Activated T-cell treated with anti-CD3 and anti-CD28 coated beads for 4 hours (primary cell): ENCODE data around the gene CD6.
"Not testable (repeated sequence)": the region's sequence is repeated elsewhere in the genome, so short reads cannot be mapped to it uniquely, and the experiment has no call there.

Source experiments
- DNase-seq: peaks from one replicate; pipeline ENCODE4 v3.0.0-alpha.2; 2020

Gene CD6

DNA sequence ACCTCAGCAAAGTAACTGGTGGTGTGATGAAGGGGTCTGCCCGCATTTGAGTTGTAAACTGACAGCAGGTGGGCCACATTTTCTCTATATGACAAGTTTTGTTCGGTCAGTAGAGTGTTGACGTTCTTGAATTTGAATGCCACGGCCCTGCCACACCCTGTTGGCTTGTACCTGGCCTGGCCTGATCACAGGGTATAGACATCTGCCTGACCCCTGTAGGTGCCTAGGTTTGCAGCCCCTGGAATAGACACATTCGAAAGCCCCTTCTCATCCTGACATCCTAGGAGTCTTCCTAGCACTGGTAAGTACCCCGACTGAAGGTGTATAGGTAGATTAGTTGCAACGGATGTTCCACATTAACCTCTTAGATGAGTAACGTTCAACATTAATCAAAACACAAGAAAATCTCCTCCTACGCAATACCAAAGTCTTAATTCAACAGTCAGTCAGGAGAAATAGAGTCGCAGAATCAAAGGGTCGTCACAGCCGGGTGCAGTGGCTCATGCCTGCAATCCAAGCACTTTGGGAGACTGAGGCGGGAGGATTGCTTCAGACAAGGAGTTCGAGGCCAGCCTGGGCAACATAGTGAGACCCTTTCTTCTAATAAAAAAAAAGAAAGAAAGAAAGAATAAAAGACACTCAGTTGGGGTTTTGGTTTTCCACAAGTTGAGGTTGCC is 87.2 kb downstream of the CD6 start:
- no peak for DNase-seq

DNA sequence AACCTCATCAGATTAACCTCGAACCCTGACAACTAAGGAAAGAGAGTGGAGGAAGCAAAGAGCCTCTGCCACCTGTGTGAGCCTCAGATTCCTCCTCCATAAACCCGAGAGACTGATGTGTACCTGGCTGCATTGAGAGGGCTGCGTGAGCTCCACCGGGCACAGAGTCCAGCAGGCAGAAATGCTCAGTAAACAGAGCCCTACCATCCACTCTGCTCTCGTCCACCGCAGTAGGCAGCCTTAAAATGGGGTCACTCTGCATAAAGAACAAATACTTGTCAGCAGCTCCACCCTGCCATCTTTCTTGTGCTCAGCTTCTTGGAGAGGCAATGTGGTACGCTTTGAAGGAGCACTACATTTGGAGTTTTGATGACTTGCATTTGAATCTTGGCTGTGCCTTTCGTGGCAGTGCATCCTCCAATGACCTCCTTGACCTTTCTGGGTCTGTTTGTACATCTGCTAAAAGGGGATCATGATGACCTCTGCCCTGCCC is 87.8 kb downstream of the CD6 start:
- no peak for DNase-seq

DNA sequence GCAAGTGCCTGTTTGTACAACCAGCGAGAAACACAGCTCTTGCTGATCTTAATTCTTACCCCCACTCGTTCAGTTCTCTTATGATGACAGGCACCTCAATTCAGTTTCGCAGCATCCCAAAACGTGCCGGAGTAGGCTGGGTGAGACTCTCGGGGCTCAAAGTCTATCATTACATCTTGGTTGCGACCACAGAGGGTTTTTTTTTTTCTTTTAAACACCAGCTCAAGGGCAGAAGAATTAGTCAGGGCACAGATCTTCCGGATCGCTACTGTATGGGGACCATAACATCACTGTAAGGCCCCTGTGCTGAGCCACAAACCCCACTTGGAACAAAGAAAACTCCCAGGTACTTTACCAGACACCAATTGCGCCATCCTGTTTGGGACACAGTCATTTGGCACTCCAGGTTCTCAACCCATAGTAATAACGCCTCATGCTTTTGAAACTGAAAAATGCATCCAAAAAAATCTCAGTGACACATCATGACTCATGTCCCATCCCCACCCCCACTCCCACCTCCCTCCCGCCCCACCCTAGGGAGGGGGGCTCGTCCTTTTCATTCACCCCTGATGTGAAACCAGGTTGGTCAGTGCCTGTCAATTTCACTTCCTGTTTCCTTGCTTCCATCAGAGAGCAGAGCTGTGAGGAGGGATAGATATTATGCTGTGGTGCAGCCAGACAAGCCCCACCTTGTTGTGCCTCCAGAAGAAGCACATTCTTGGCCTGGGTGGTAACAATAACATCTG is 89.8 kb downstream of the CD6 start:
- DNase-seq, result peak; percentile 74

DNA sequence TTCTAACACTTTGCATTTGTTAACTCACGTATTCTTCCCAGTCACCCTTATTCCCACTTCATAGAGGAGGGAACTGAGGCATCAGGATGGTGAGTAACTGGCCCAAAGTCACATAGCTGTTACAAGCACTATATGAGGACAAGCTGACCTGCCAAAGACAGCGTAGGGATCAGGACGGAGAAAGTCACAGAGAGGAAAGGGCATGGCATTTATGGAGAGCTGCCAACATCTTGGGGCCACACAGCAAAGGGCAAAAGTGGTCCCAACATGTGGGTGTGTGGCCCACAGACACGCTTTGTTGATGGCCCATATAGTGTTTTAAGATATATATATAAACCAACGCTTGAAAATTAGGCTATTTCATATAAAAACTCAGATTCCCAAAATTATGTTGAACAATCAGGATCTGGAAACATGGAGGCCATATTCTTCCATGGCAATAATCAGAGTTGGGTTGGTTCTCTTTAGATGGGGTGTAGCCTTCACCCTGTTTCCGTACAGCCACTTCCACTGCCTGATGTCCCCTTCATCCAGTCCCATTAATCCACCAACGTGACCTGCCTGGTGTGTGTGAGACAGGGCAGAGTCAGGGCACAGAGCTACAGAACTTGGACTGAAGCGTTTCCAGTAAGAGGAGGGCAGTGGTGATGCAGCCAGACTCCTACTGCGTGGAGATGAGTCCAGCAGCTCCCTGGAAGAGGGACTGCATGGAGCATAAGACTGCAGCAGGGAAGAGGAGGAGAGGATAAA is 90.9 kb downstream of the CD6 start:
- no peak for DNase-seq

DNA sequence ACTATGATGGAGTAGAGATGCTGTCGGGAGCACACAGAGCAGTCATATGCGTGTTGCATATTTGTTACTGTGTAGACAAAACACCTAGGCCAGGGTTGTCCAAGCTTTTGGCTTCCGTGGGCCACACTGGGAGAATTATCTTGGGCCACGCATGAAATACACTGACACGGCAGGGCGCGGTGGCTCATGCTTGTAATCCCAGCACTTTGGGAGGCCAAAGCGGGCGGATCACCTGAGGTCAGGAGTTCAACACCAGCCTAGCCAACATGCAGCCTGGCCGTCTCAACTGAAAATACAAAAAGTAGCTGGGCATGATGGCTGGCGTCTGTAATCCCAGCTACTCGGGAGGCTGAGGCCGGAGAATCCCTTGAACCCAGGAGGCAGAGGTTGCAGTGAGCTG is 93.8 kb downstream of the CD6 start:
- not testable (repeated sequence) for DNase-seq

DNA sequence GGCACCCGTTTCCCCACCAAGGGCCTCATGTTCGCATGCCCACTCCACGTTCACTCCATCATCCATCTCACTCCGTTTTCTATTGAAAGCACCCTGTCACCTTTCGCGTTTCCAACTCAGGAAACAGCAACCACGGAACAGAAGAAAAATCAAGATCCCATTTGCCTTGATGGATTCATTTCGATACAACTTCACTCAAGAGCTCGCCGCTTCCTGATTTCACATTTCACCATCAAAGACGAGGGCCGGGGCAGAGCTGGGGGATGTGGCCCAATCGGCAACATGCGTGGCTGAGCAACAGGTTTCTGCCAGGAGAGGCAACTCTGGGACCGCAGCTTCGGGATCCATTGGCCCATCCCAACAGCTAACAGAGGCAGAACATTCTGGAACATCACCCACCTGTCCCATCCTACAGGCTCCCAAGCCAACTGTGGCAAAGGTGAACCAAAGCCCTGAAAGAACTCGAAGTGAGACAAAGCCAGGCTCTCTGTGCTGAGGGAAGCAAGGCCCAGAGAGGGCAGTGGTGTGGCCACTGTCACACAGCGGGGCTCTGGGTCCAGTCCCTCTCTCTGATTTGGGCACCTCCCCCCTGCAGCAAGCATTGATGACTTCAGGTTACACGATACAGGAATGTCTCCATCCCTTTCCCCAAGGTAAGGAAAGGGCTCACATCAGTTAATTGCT is 94.6 kb downstream of the CD6 start:
- no peak for DNase-seq

DNA sequence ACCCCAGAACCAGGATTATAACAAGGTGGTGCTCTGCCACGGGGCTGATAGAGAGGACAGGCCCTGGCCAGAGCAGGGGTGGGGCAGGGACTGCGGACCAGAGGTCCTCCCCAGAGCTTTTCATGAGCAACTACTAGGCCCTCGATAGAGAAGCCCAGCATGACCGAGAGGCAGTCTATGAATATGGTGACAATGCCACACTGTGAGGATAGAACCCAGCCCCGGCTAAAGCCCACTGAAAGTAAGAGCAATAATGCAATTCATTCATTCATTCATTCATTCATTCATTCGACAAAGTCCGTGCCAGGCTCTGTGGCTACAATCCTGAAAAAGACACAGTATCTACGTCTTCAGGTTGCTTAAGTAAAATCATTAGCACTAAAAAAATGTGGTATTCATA is 95.2 kb downstream of the CD6 start:
- DNase-seq, result no peak

DNA sequence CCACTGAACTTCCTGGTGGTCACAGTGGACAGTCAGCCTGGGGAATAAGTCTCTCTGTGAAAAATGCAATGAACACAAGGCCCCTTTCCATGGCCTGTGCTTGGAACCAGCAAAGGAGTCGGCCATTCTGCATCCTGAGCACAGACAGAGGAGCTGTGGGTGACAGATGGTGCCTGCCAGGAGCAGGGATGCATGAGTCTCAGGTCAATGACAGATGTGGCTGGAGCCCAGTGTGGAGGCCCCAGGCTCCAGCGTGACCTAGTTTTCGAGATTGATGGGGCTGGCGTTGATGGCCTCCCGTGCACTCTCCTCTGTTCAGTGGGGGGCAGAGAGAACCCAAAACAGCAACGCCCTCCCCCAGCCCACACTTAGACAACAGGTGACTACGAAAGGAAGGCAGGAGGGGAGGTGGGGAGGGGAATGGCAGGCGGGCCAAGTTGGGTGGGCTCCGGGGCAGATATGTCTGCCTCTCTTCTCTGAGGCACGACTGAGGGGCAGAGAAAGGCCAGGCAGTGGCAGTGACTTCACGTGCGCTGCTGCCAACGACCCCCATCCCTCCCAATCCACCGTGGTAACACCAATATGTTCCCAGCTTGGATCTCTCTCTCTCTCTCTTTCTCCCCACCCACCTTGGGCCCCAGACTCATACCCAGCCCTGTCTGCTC is 96.4 kb downstream of the CD6 start:
- DNase-seq, result no peak

DNA sequence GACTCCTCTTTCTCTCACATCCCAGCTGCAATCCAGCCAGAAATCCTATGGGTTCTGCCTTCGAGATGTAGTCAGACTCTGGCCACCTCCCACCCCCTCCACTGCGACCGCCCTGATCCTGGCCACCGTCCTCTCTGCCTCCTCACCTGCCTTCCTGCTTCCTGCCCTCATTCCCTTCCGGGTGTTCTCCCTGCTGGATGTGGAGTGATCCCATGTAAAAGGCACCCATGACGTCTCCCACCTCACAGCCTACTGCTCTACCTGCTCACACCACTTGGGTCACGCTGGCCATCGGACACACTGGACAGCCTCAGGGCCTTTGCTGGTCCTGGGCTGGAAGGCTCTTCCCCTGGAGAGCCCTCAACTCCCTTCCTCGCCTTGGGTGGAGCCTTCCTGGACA is 97.1 kb downstream of the CD6 start:
- DNase-seq, result no peak

DNA sequence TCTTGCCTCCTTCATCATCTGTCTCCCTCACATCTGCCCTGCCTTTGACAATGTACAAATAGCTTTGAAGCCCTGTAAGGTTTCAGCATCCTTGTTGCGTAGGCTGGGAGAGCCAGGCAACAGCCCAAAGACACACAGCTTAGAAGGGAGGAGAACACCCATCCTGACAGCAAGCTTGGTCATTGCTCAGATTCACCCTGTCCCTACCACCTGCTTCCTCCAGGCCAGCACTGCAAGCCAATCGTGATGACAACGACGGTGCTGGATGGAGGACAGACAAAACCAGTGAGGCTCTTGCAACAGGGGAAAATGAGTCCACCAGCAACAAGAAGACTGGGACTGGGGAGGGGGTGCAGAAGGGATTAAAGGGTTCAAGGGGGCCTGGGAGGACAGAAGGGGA is 97.9 kb downstream of the CD6 start:
- no peak for DNase-seq
